ENCODE results near the gene CACNA1B. TPM values are rescaled to one million over a fixed set of nuclear protein-coding genes. Genes with fewer than 3 reads are reported as not detected.

Gene CACNA1B
- polyA plus RNA-seq, 1 experiment, result 0.01 TPM

- Histone ChIP-seq H3K36me3 (ENCODE audit: control insufficient read depth, insufficient read depth, low read length) (no peaks in the 10 kb centered on the region), H3K4me3 (ENCODE audit: low read depth, low read length) (no peak overlapping the region), H3K27me3 (ENCODE audit: control insufficient read depth, insufficient read depth, low read length) (no peaks in the 10 kb centered on the region)
- no peak for DNase-seq (ENCODE audit: low read depth)
- POLR2A ChIA-PET, result no interaction called here
- CTCF ChIA-PET, result no interaction called here
- TF ChIP-seq CTCF (IDR thresholded peaks at IDR 0.05; ENCODE audit: insufficient read depth, low read depth, low read length), result no peak
Measured at GRCh38 chr9:138065287-138065686, 187.7 kb downstream of the CACNA1B start.

GRCh38 chr9:138066049-138066448, 188.5 kb downstream of the CACNA1B start:
- CTCF ChIA-PET, result no interaction called here
- no peak overlapping the region for H3K4me3 ChIP-seq (ENCODE audit: low read depth, low read length)
- POLR2A ChIA-PET, result no interaction called here
- no peaks in the 10 kb centered on the region for H3K27me3 ChIP-seq (ENCODE audit: control insufficient read depth, insufficient read depth, low read length)
- H3K36me3 ChIP-seq (ENCODE audit: control insufficient read depth, insufficient read depth, low read length), result no peaks in the 10 kb centered on the region
- DNase-seq (ENCODE audit: low read depth), result no peak
- no peak for TF ChIP-seq CTCF (IDR thresholded peaks at IDR 0.05; ENCODE audit: insufficient read depth, low read depth, low read length)

- TF ChIP-seq CTCF (IDR thresholded peaks at IDR 0.05; ENCODE audit: insufficient read depth, low read depth, low read length), result no peak
- DNase-seq (ENCODE audit: low read depth), result no peak
- Histone ChIP-seq H3K36me3 (ENCODE audit: control insufficient read depth, insufficient read depth, low read length) (no peaks in the 10 kb centered on the region), H3K4me3 (ENCODE audit: low read depth, low read length) (no peak overlapping the region), H3K27me3 (ENCODE audit: control insufficient read depth, insufficient read depth, low read length) (no peaks in the 10 kb centered on the region)
- CTCF ChIA-PET, result interaction anchor here (0.6 kb wide), 1 partner anchor 27 kb away, joined by 3 read pairs; no protein-coding TSS in a partner anchor
- POLR2A ChIA-PET, result no interaction called here
Measured at GRCh38 chr9:138067613-138068367, 190.2 kb downstream of the CACNA1B start.

- no peak for DNase-seq (ENCODE audit: low read depth)
- Histone ChIP-seq H3K4me3 (ENCODE audit: low read depth, low read length) (no peak overlapping the region), H3K36me3 (ENCODE audit: control insufficient read depth, insufficient read depth, low read length) (no peaks in the 10 kb centered on the region), H3K27me3 (ENCODE audit: control insufficient read depth, insufficient read depth, low read length) (no peaks in the 10 kb centered on the region)
- POLR2A ChIA-PET, result no interaction called here
- TF ChIP-seq CTCF (IDR thresholded peaks at IDR 0.05; ENCODE audit: insufficient read depth, low read depth, low read length), result no peak
- CTCF ChIA-PET, result no interaction called here
Measured at GRCh38 chr9:138068601-138069035, 191.0 kb downstream of the CACNA1B start.

- DNase-seq (ENCODE audit: low read depth), result no peak
- Histone ChIP-seq H3K36me3 (ENCODE audit: control insufficient read depth, insufficient read depth, low read length) (no peaks in the 10 kb centered on the region), H3K4me3 (ENCODE audit: low read depth, low read length) (no peak overlapping the region), H3K27me3 (ENCODE audit: control insufficient read depth, insufficient read depth, low read length) (no peaks in the 10 kb centered on the region)
- ChIA-PET CTCF (no interaction called here), POLR2A (no interaction called here)
- no peak for TF ChIP-seq CTCF (IDR thresholded peaks at IDR 0.05; ENCODE audit: insufficient read depth, low read depth, low read length)
Measured at GRCh38 chr9:138069731-138070456, 192.3 kb downstream of the CACNA1B start.
